Glutamatergic neuron (in vitro differentiated cells): ENCODE data around the gene PPIAL4G. TPM values are rescaled to one million over a fixed set of nuclear protein-coding genes. Genes with fewer than 3 reads are reported as not detected.
"Not testable (repeated sequence)": the region's sequence is repeated elsewhere in the genome, so short reads cannot be mapped to it uniquely, and the experiment has no call there.

Experiments
- DNase-seq: peaks from one replicate; pipeline ENCODE4 v3.0.0; 2022
- H3K27ac Mint-ChIP-seq: one replicate; pipeline ENCODE4 v1.8.0; 2020; ENCODE audit warnings: mild to moderate bottlenecking, mixed read lengths, inconsistent platforms; ENCODE audit not compliant: unreplicated experiment
- H3K27me3 Mint-ChIP-seq: one replicate; pipeline ENCODE4 v1.8.0; 2020; ENCODE audit warnings: mild to moderate bottlenecking, moderate library complexity, mixed read lengths, inconsistent platforms; ENCODE audit not compliant: unreplicated experiment
- H3K36me3 Mint-ChIP-seq: one replicate; pipeline ENCODE4 v1.8.0; 2020; ENCODE audit warnings: mild to moderate bottlenecking, mixed read lengths, inconsistent platforms; ENCODE audit not compliant: unreplicated experiment
- H3K4me1 Mint-ChIP-seq: one replicate; pipeline ENCODE4 v1.8.0; 2020; ENCODE audit warnings: mild to moderate bottlenecking, low read depth, mixed read lengths, inconsistent platforms; ENCODE audit not compliant: unreplicated experiment
- H3K4me3 Mint-ChIP-seq: one replicate; pipeline ENCODE4 v1.8.0; 2020; ENCODE audit warnings: mild to moderate bottlenecking, mixed read lengths, inconsistent platforms; ENCODE audit not compliant: unreplicated experiment
- H3K9me3 Mint-ChIP-seq: one replicate; pipeline ENCODE4 v1.8.0; 2020; ENCODE audit warnings: mild to moderate bottlenecking, moderate library complexity, mixed read lengths, inconsistent platforms; ENCODE audit not compliant: unreplicated experiment
- long read RNA-seq: library from polyadenylated mRNA; unstranded; transcript quantifications from one replicate; pipeline ENCODE4 v2.0.0, GENCODE V29; 2020; ENCODE audit not compliant: unreplicated experiment
- total RNA-seq: library from RNA; stranded (reverse); fragmentation: NEBNext Ultra II Directional; extraction: Animal tissue kit (Norgen Biotek cat#: 25700); gene quantifications from one replicate; pipeline ENCODE4 v1.2.1, GENCODE V29; 2021; ENCODE audit not compliant: unreplicated experiment

Gene PPIAL4G
- 0.61 TPM for total RNA-seq
- long read RNA-seq = 0 reads

GRCh38 chr1:148483029-148483428 lies at the start of gene PPIAL4G:
Gene PPIAL4G, minus strand, starts transcription at chr1:148483302. Its CDS starts 50 bp downstream, at chr1:148483252.
- not testable (repeated sequence) for H3K9me3 Mint-ChIP-seq, H3K27ac Mint-ChIP-seq, H3K36me3 Mint-ChIP-seq, DNase-seq, H3K4me3 Mint-ChIP-seq, H3K4me1 Mint-ChIP-seq, H3K27me3 Mint-ChIP-seq

GRCh38 chr1:148532158-148532557 lies 49.1 kb upstream of the PPIAL4G start:
- H3K4me1 Mint-ChIP-seq, H3K4me3 Mint-ChIP-seq, H3K27me3 Mint-ChIP-seq, H3K27ac Mint-ChIP-seq, DNase-seq, H3K36me3 Mint-ChIP-seq, H3K9me3 Mint-ChIP-seq: not testable (repeated sequence)

DNA sequence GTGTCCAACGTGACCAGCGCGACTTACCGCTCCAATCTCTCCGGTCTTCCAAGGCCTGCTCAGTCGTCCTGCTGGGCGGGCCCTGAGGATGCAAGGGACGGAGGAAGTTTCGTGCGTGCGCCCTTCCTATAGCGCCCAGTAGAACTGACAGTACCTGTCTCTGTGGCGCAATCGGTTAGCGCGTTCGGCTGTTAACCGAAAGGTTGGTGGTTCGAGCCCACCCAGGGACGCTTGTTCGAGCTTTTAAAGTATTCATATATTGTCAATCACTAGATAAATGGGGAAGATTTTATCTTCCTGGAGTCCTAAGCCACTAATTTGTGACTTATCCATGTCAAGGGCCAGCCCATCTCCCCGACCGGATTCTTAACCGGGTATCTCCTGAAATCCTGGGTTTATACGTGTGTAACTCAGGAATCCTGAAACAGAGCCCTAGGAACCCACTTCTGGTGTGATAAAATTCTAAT lies 46.0 kb upstream of the PPIAL4G start:
- not testable (repeated sequence) for H3K27me3 Mint-ChIP-seq, H3K4me1 Mint-ChIP-seq, H3K36me3 Mint-ChIP-seq, H3K9me3 Mint-ChIP-seq
- DNase-seq = peak; percentile 50
- Mint-ChIP-seq H3K27ac (peak overlapping the region; percentile 50), H3K4me3 (peak overlapping the region; percentile 79)

DNA sequence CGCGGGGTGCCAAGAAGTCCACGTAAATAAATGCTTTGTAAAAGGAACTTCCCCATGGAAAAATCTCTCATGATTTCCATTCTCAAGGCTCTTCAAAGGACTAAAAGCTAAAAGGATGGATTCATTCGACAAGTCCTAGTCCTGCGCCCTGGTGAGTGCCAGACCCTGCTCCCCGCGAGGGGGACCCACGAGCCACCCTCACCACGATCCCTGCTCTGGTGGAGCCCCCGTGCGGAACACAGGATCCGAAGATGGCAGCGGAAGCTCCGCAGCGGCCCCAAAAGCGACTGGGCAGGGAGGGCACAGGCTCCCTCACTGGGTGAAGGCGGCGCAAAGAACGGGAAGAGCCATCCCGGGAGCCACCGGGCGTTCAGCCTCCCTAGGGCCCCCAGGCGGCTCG lies 45.5 kb upstream of the PPIAL4G start:
- not testable (repeated sequence) for DNase-seq, H3K9me3 Mint-ChIP-seq, H3K4me3 Mint-ChIP-seq, H3K4me1 Mint-ChIP-seq, H3K36me3 Mint-ChIP-seq, H3K27me3 Mint-ChIP-seq, H3K27ac Mint-ChIP-seq

GRCh38 chr1:148526587-148526986 lies 43.5 kb upstream of the PPIAL4G start:
- DNase-seq, H3K27ac Mint-ChIP-seq, H3K4me3 Mint-ChIP-seq, H3K36me3 Mint-ChIP-seq, H3K4me1 Mint-ChIP-seq, H3K27me3 Mint-ChIP-seq: not testable (repeated sequence)
- H3K9me3 Mint-ChIP-seq = peaks cover 10% of the 10 kb centered on the region

DNA sequence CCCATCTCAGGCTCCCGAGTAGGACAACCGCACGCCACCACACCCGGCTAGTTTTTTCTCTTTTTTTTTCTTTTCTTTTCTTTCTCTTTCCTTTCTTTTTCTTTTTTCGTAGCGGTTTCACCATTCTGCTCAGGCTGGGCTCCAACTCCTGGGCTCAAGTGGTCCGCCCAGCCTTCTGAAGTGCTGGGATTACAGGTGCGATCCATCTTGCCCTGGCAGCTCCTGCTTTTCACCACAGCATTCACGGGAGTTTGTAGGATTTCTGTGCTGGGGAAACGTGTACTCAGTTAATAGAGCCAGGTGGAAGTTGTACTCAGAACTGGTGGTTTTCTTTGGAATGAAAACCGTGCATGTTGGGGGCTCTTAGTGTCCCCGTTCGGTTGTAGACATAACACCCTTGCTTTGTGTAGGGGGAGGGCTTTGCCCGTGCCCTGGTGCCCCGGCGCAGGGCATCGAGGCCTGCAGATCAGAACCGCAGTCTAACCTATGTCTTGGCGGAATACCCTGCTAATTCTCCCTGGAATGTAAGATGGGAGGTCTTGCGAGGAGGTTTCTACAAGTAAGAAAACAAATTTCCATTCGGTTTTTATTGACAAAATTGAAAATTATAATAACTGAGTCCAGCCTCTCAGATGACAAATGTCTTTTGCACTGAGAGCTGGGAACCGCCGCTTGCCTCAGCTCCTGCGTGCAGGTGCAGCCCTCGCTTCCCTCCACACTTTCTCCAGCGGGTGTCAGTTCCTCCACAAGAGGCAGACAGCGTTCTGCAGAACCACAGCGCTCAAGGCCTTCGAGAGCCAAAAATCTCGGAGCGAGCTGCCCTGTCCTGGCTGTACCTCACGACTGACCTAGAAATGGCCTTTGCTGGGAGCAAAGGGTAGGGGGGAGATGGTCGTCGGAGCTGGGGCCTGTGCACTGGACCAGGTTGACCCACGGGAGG lies 40.4 kb upstream of the PPIAL4G start:
- H3K27me3 Mint-ChIP-seq, H3K27ac Mint-ChIP-seq, H3K36me3 Mint-ChIP-seq: not testable (repeated sequence)

DNA sequence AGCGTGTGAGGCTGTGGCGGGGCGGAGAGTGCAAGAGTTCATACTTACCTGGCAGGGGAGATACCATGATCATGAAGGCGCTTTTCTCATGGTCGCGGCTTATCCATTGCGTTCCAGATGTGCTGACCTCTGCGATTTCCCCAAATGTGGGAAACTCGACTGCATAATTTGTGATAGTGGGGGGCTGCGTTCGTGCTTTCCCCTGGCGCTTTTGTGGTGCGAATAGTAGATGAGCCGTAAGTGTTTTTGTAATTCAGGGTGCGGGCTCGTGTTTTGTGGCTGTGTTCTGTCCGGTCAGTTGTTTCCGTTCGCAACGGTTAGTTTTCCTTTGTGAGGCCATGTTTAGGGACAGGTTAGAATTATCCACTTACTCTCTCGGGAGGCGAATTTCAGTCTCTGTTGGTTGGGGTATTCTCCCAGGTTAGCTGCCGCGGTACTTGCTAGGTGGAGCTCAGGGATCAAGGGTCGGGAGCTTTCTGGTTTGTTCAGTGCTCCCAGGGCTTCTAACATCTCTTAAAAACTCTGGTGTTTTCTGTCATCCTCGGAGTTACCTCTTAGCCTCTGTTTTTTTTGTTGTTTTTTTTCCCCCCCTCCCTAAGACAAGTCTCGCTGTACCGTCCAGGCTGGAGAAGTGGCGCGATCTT lies 39.6 kb upstream of the PPIAL4G start:
- DNase-seq = peak; percentile 80
- Mint-ChIP-seq H3K27ac (peak overlapping the region; percentile 98), H3K4me3 (peak overlapping the region; percentile 93)
- not testable (repeated sequence) for H3K36me3 Mint-ChIP-seq, H3K4me1 Mint-ChIP-seq, H3K9me3 Mint-ChIP-seq, H3K27me3 Mint-ChIP-seq

More for the DNA sequence above, 40.4 kb upstream of the PPIAL4G start:
- H3K9me3 Mint-ChIP-seq, H3K4me1 Mint-ChIP-seq, DNase-seq: not testable (repeated sequence)
- peak overlapping the region; percentile 93 for H3K4me3 Mint-ChIP-seq

GRCh38 chr1:148522072-148522471 lies 39.0 kb upstream of the PPIAL4G start:
- not testable (repeated sequence) for H3K9me3 Mint-ChIP-seq, H3K36me3 Mint-ChIP-seq, H3K4me1 Mint-ChIP-seq, H3K27me3 Mint-ChIP-seq
- peak overlapping the region; percentile 93 for H3K4me3 Mint-ChIP-seq
- peak; percentile 82 for DNase-seq
- H3K27ac Mint-ChIP-seq = peak overlapping the region; percentile 98

- not testable (repeated sequence) for DNase-seq, H3K27me3 Mint-ChIP-seq, H3K36me3 Mint-ChIP-seq, H3K9me3 Mint-ChIP-seq, H3K27ac Mint-ChIP-seq, H3K4me3 Mint-ChIP-seq, H3K4me1 Mint-ChIP-seq
These were observed 31.2 kb upstream of the PPIAL4G start for GRCh38 chr1:148514310-148514709.

GRCh38 chr1:148512571-148513184 lies 29.6 kb upstream of the PPIAL4G start:
- not testable (repeated sequence) for H3K36me3 Mint-ChIP-seq, H3K27ac Mint-ChIP-seq, H3K9me3 Mint-ChIP-seq, DNase-seq, H3K4me1 Mint-ChIP-seq, H3K27me3 Mint-ChIP-seq, H3K4me3 Mint-ChIP-seq

DNA sequence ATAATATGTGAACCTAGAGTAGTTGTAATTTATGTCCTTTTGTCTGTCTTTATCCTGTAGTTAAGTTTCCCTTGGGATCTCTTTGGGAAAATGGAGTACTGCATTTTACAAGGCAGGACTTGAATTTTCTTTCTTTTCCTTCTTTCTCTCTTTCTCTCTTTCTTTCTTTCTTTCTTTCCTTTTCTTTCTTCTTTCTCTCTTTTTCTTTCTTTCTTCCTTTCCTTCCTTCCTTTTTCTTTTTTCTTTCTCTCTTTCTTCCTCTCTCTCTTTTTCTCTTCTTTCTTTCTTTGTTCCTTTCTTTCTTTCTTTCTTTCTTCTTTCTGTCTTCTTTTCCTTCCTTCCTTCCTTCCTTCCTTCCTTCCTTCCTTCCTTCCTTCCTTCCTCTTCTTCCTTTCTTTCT lies 10.8 kb upstream of the PPIAL4G start:
- not testable (repeated sequence) for H3K36me3 Mint-ChIP-seq, H3K4me3 Mint-ChIP-seq, H3K27ac Mint-ChIP-seq, DNase-seq, H3K27me3 Mint-ChIP-seq, H3K4me1 Mint-ChIP-seq, H3K9me3 Mint-ChIP-seq

- not testable (repeated sequence) for H3K27me3 Mint-ChIP-seq, H3K4me3 Mint-ChIP-seq, H3K4me1 Mint-ChIP-seq, H3K9me3 Mint-ChIP-seq, H3K27ac Mint-ChIP-seq, H3K36me3 Mint-ChIP-seq, DNase-seq
These were observed 2.0 kb downstream of the PPIAL4G start for GRCh38 chr1:148481134-148481533.
